HFFc6 (cell line): ENCODE measurements around the gene BTF3L4. TPM values are rescaled to one million over a fixed set of nuclear protein-coding genes. Genes with fewer than 3 reads are reported as not detected.

Experiments used
- DNase-seq: peaks from one replicate; pipeline ENCODE4 v3.0.0-alpha.2; 2018
- H3K27ac Mint-ChIP-seq: 2 replicates; pipeline ENCODE4 v1.8.0; 2020; ENCODE audit warnings: mild to moderate bottlenecking, mixed read lengths
- H3K27me3 Mint-ChIP-seq: 2 replicates; pipeline ENCODE4 v1.8.0; 2021; ENCODE audit warnings: mild to moderate bottlenecking, moderate library complexity, mixed read lengths; ENCODE audit not compliant: insufficient read depth
- H3K36me3 Mint-ChIP-seq: 2 replicates; pipeline ENCODE4 v1.8.0; 2021; ENCODE audit warnings: low read depth, mixed read lengths
- H3K4me1 Mint-ChIP-seq: 2 replicates; pipeline ENCODE4 v1.8.0; 2020; ENCODE audit warnings: low read depth, mixed read lengths
- H3K4me3 Mint-ChIP-seq: 2 replicates; pipeline ENCODE4 v1.8.0; 2020; ENCODE audit warnings: mild to moderate bottlenecking, moderate library complexity, mixed read lengths
- H3K9me3 Mint-ChIP-seq: 2 replicates; pipeline ENCODE4 v1.8.0; 2020; ENCODE audit warnings: mild to moderate bottlenecking, mixed read lengths
- total RNA-seq, 6 experiments: library from RNA; stranded (reverse); fragmentation: NEBNext Ultra II Directional; extraction: Animal tissue kit (Norgen Biotek cat#: 25700); gene quantifications; 2 replicates in 1 of 6; 3 replicates in 5 of 6; pipeline ENCODE4 v1.2.3, GENCODE V29; 2021
- TF ChIP-seq, protein P1 (sequence below): fragments of 200-600 bp; sonication (generic); IDR thresholded peaks from 2 replicates; pipeline ENCODE4 v1.5.0; 2021; ENCODE audit warnings: antibody characterized with exemption, mild to moderate bottlenecking

Gene BTF3L4
- total RNA-seq, 6 experiments from 2014 or later, result 45.7 to 52.9 (median 49.6) TPM

DNA sequence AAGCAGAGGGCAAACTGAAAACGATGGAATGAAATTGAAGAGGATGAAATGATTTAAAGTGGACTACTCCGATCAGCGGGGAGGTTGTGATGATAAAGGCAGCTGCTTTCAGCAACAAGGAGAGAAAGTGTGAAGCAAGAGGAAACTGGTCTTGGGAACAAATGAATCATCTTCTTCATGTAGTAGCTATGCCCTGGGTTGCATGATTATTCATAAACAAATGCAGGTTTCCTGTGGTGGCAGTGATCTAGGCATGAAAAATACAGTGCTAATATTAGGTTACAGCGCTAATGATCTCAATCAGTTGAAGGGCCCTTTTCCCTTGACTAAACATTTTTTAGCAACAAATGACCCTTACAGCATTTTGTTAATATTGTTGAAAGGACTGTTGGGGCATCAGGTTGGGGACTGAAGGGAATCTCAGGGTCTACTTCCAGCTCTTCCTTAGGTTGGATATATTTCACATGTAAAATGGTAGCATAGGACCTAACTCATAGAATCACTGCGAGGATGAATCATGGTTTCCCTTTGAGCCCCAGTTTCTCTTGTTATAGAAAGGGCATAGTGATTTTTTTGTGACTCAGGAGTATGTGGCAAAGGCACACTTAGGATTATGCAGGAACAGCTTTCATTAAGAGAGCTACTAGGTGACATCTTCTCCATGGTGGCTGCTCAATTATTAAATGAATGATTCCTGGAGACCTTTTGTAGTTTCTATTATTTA is 83.9 kb downstream of the BTF3L4 start:
- H3K4me3 Mint-ChIP-seq, result peak overlapping the region; percentile 68
- no peaks in the 10 kb centered on the region for H3K9me3 Mint-ChIP-seq
- peaks cover 35% of the 10 kb centered on the region for H3K4me1 Mint-ChIP-seq
- peak overlapping the region; percentile 75 for H3K27ac Mint-ChIP-seq
- H3K27me3 Mint-ChIP-seq, result no peaks in the 10 kb centered on the region
- no peaks in the 10 kb centered on the region for H3K36me3 Mint-ChIP-seq
- TF ChIP-seq, protein P1, sequence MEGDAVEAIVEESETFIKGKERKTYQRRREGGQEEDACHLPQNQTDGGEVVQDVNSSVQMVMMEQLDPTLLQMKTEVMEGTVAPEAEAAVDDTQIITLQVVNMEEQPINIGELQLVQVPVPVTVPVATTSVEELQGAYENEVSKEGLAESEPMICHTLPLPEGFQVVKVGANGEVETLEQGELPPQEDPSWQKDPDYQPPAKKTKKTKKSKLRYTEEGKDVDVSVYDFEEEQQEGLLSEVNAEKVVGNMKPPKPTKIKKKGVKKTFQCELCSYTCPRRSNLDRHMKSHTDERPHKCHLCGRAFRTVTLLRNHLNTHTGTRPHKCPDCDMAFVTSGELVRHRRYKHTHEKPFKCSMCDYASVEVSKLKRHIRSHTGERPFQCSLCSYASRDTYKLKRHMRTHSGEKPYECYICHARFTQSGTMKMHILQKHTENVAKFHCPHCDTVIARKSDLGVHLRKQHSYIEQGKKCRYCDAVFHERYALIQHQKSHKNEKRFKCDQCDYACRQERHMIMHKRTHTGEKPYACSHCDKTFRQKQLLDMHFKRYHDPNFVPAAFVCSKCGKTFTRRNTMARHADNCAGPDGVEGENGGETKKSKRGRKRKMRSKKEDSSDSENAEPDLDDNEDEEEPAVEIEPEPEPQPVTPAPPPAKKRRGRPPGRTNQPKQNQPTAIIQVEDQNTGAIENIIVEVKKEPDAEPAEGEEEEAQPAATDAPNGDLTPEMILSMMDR, result no peak
- peak; percentile 83 for DNase-seq

Other genes with a start within 250 kb of the BTF3L4 start
- gene NRDC, start 177.6 kb upstream of the BTF3L4 start, total RNA-seq, result 100 to 1,000 TPM; 186 to 207 (median 193) TPM
- 100 to 1,000 TPM; 138 to 174 (median 157) TPM for gene RAB3B, start 65.6 kb upstream of the BTF3L4 start, total RNA-seq
- 10 to 100 TPM; 12.5 to 16.0 (median 14.3) TPM for gene KTI12, start 22.5 kb upstream of the BTF3L4 start, total RNA-seq
- 10 to 100 TPM; 61.4 to 72.0 (median 68.7) TPM for gene TXNDC12, start 1.1 kb upstream of the BTF3L4 start, total RNA-seq
- 10 to 100 TPM; 15.4 to 18.9 (median 17.4) TPM for gene ZFYVE9, start 85.8 kb downstream of the BTF3L4 start, total RNA-seq